Astrocyte (in vitro differentiated cells and primary cell): ENCODE results near the gene NRTN.

ENCODE experiments used
- CTCF ChIP-seq: IDR thresholded peaks from 2 replicates; pipeline ENCODE4 v1.5.1; 2011; ENCODE audit warnings: low read depth, mild to moderate bottlenecking, inconsistent platforms, low read length, moderate library complexity; ENCODE audit not compliant: insufficient read depth
- EZH2 ChIP-seq: IDR thresholded peaks from 2 replicates; pipeline ENCODE4 v1.6.1; 2012; ENCODE audit warnings: mild to moderate bottlenecking, low read length, inconsistent platforms; ENCODE audit not compliant: insufficient read depth

GRCh38 chr19:5778402-5778801 lies 26.5 kb upstream of the NRTN start:
- TF ChIP-seq CTCF (no peak), EZH2 (no peak)
